ENCODE measurements around the gene PRKCA. TPM values are rescaled to one million over a fixed set of nuclear protein-coding genes. Genes with fewer than 3 reads are reported as not detected.

Gene PRKCA
- total and polyA plus RNA-seq, 2 experiments from 2014 or later = 6.4 to 35.4 TPM

GRCh38 chr17:66760324-66760723 lies 457.9 kb downstream of the PRKCA start:
- H3K4me3 Mint-ChIP-seq = no peak overlapping the region
- no peak for ATAC-seq
- no peaks in the 10 kb centered on the region for H3F3A ChIP-seq (replicated peaks; ENCODE audit: low read depth)
- peaks cover 1% of the 10 kb centered on the region for H3K27me3 Mint-ChIP-seq (ENCODE audit: insufficient read depth, low read depth, poor library complexity)
- H4K20me1 ChIP-seq (replicated peaks; ENCODE audit: insufficient read depth) = no peaks in the 10 kb centered on the region
- peaks cover 12% of the 10 kb centered on the region for H3K4me1 ChIP-seq (ENCODE audit: insufficient read depth)
- no peak for DNase-seq (ENCODE audit: low spot score)
- H3K4me3 ChIP-seq = no peak overlapping the region
- no peak overlapping the region for H3K27ac Mint-ChIP-seq
- no peaks in the 10 kb centered on the region for H3K36me3 ChIP-seq (ENCODE audit: insufficient read depth)
- no peak overlapping the region for H2AFZ ChIP-seq
- TF ChIP-seq ETS1 (IDR thresholded peaks at IDR 0.05) = no peak
- TF ChIP-seq EZH2 (IDR thresholded peaks at IDR 0.05; ENCODE audit: low read depth, unreplicated experiment) = no peak
- TF ChIP-seq NANOG (IDR thresholded peaks at IDR 0.05; ENCODE audit: borderline replicate concordance) = no peak
- TF ChIP-seq STAT1 (IDR thresholded peaks at IDR 0.05; ENCODE audit: unreplicated experiment) = no peak
- no peak for TF ChIP-seq CREB1 (CRISPR knock-in tag; IDR thresholded peaks at IDR 0.05; ENCODE audit: low read depth)
- no peak for TF ChIP-seq ZNF331 (CRISPR knock-in tag; IDR thresholded peaks at IDR 0.05; ENCODE audit: low read depth)
- TF ChIP-seq CTCF (conservative IDR thresholded peaks at IDR 0.05; ENCODE audit: low read depth in 2 of 2) = no peak
- TF ChIP-seq EZH2phosphoT487 (IDR thresholded peaks at IDR 0.05; ENCODE audit: unreplicated experiment) = no peak
- TF ChIP-seq ZNF462 (CRISPR knock-in tag; IDR thresholded peaks at IDR 0.05) = no peak
- no peak for TF ChIP-seq ZNF114 (CRISPR knock-in tag; IDR thresholded peaks at IDR 0.05)
- TF ChIP-seq POLR2AphosphoS5 (IDR thresholded peaks at IDR 0.05; ENCODE audit: low read depth) = no peak
- TF ChIP-seq REST (IDR thresholded peaks at IDR 0.05; ENCODE audit: unreplicated experiment) = no peak
- TF ChIP-seq JUNB (IDR thresholded peaks at IDR 0.05; ENCODE audit: unreplicated experiment) = no peak
- H3K27ac ChIP-seq (ENCODE audit: low read depth) = no peak overlapping the region
- peaks cover 9% of the 10 kb centered on the region for H3K4me1 Mint-ChIP-seq
- H3K79me2 ChIP-seq (replicated peaks; ENCODE audit: insufficient read depth) = no peaks in the 10 kb centered on the region
- no peaks in the 10 kb centered on the region for H3K27me3 ChIP-seq (ENCODE audit: insufficient read depth)
- H3K9me2 ChIP-seq (ENCODE audit: insufficient read depth) = no peaks in the 10 kb centered on the region
- no peak overlapping the region for H3K4me2 ChIP-seq
- no peaks in the 10 kb centered on the region for H3K9me3 Mint-ChIP-seq
- no peaks in the 10 kb centered on the region; the same call in 2 of the 3 replicates for H3K36me3 Mint-ChIP-seq (ENCODE audit: low read depth)
